ENCODE measurements around the gene CCDC8. TPM values are rescaled to one million over a fixed set of nuclear protein-coding genes. Genes with fewer than 3 reads are reported as not detected.

CCDC8 gene
- total and polyA plus RNA-seq, 4 donors: 9.6 to 25.7 (median 14.9) TPM

GRCh38 chr19:46384396-46384795, 29.0 kb downstream of the CCDC8 start:
- peak in 1 of 2 donors; percentile 68 for DNase-seq
- WGBS, 2 donors: 82 to 89% methylated on average over 11 of the region's 11 CpGs

DNA sequence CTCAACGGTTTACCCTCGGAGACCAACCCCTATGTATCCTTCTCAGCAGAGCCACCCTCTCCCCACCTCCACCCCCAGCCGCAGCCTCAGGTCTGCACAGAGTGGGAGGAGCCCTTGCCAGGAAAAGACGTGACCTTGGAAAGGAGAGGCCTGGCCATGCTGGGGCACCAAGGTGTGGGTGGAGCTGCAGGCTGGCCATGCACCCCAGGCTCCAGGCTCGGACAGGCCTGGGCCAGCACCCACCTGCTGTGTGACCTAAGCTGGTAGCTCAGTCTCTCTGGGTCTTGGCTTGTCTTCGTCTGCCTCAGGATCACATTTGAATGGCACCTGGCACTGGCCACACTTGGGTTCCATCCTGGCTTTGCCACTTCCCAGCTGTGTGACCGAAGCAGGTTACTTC, 29.5 kb downstream of the CCDC8 start:
- WGBS, 2 donors: 83 to 88% methylated on average over 7 of the region's 7 CpGs
- no peaks in the 10 kb centered on the region for H3K27me3 ChIP-seq (ENCODE audit: control insufficient read depth in 1 of 2, insufficient read depth in 2 of 2, low read length in 1 of 2)

More at GRCh38 chr19:46384396-46384795, 29.0 kb downstream of the CCDC8 start:
- Histone ChIP-seq H3K27me3 (ENCODE audit: control insufficient read depth in 1 of 2, insufficient read depth in 2 of 2, low read length in 1 of 2) (no peaks in the 10 kb centered on the region), H3K36me3 (ENCODE audit: control insufficient read depth in 1 of 2, insufficient read depth in 2 of 2, low read length in 1 of 2) (peaks cover 0 to 5% of the 10 kb centered on the region in 2 donors), H3K4me3 (ENCODE audit: low read length in 2 of 2) (no peak overlapping the region), H3K4me1 (ENCODE audit: control insufficient read depth in 1 of 2, insufficient read depth in 2 of 2, low read length in 2 of 2) (no peaks in the 10 kb centered on the region), H3K9me3 (ENCODE audit: control insufficient read depth, low read length) (no peaks in the 10 kb centered on the region), H3K27ac (ENCODE audit: low read depth in 1 of 2, low read length in 2 of 2) (no peak overlapping the region)
- intact Hi-C loops (cut with DNase I): no loop called here
- no peak for ATAC-seq (ENCODE audit: low FRiP score)

GRCh38 chr19:46383171-46383815, 30.1 kb downstream of the CCDC8 start:
- H3K27ac ChIP-seq (ENCODE audit: low read depth in 1 of 2, low read length in 2 of 2): no peak overlapping the region
- peaks cover 0 to 5% of the 10 kb centered on the region in 2 donors for H3K36me3 ChIP-seq (ENCODE audit: control insufficient read depth in 1 of 2, insufficient read depth in 2 of 2, low read length in 1 of 2)
- H3K9me3 ChIP-seq (ENCODE audit: control insufficient read depth, low read length): no peaks in the 10 kb centered on the region
- no peaks in the 10 kb centered on the region for H3K4me1 ChIP-seq (ENCODE audit: control insufficient read depth in 1 of 2, insufficient read depth in 2 of 2, low read length in 2 of 2)
- no peak for ATAC-seq (ENCODE audit: low FRiP score)
- no peak overlapping the region for H3K4me3 ChIP-seq (ENCODE audit: low read length in 2 of 2)
- peak in 1 of 2 donors; percentile 70 for DNase-seq
- intact Hi-C loops (cut with DNase I): no loop called here
- 79 to 86% methylated on average over 22 to 23 of the region's 23 CpGs for WGBS, 2 donors
- no peaks in the 10 kb centered on the region for H3K27me3 ChIP-seq (ENCODE audit: control insufficient read depth in 1 of 2, insufficient read depth in 2 of 2, low read length in 1 of 2)

More for the DNA sequence above, 29.5 kb downstream of the CCDC8 start:
- Histone ChIP-seq H3K4me3 (ENCODE audit: low read length in 2 of 2) (no peak overlapping the region), H3K36me3 (ENCODE audit: control insufficient read depth in 1 of 2, insufficient read depth in 2 of 2, low read length in 1 of 2) (peaks cover 0 to 5% of the 10 kb centered on the region in 2 donors), H3K9me3 (ENCODE audit: control insufficient read depth, low read length) (no peaks in the 10 kb centered on the region), H3K4me1 (ENCODE audit: control insufficient read depth in 1 of 2, insufficient read depth in 2 of 2, low read length in 2 of 2) (no peaks in the 10 kb centered on the region), H3K27ac (ENCODE audit: low read depth in 1 of 2, low read length in 2 of 2) (no peak overlapping the region)
- intact Hi-C loops (cut with DNase I): no loop called here
- DNase-seq (peak in 1 of 2 donors; percentile 63), ATAC-seq (ENCODE audit: low FRiP score) (no peak)

- ATAC-seq (ENCODE audit: low FRiP score): no peak
- no peaks in the 10 kb centered on the region for H3K9me3 ChIP-seq (ENCODE audit: control insufficient read depth, low read length)
- peaks cover 0 to 9% of the 10 kb centered on the region in 2 donors for H3K36me3 ChIP-seq (ENCODE audit: control insufficient read depth in 1 of 2, insufficient read depth in 2 of 2, low read length in 1 of 2)
- WGBS, 2 donors: 84 to 88% methylated on average over 15 of the region's 15 CpGs
- intact Hi-C loops (cut with DNase I): no loop called here
- H3K4me1 ChIP-seq (ENCODE audit: control insufficient read depth in 1 of 2, insufficient read depth in 2 of 2, low read length in 2 of 2): no peaks in the 10 kb centered on the region
- no peaks in the 10 kb centered on the region for H3K27me3 ChIP-seq (ENCODE audit: control insufficient read depth in 1 of 2, insufficient read depth in 2 of 2, low read length in 1 of 2)
- DNase-seq: peak in 1 of 2 donors; percentile 66
- peak overlapping the region in 1 of 2 donors; percentile 14 for H3K27ac ChIP-seq (ENCODE audit: low read depth in 1 of 2, low read length in 2 of 2)
- no peak overlapping the region for H3K4me3 ChIP-seq (ENCODE audit: low read length in 2 of 2)
Observed at GRCh38 chr19:46381756-46382345, 31.5 kb downstream of the CCDC8 start.

DNA sequence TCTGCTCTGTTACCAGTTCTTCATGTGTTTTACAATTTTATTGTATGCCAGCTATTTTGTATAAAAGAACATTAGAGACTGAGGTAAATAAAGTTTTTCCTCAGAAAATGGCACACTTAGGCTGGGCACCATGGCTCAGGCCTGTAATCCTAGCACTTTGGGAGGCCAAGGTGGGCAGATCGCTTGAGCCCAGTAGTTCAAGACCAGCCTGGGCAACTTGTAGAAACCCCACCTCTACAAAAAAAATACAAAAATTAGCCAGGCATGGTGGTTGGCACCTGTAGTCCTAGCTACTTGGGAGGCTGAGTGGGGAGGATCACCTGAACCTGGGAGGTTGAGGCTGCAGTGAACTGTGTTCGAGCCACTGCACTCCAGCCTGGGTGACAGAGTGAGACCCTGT, 32.0 kb downstream of the CCDC8 start:
- H3K4me3 ChIP-seq (ENCODE audit: low read length in 2 of 2): no peak overlapping the region
- ATAC-seq (ENCODE audit: low FRiP score) (no peak), DNase-seq (no peak)
- H3K27me3 ChIP-seq (ENCODE audit: control insufficient read depth in 1 of 2, insufficient read depth in 2 of 2, low read length in 1 of 2): no peaks in the 10 kb centered on the region
- no peaks in the 10 kb centered on the region for H3K9me3 ChIP-seq (ENCODE audit: control insufficient read depth, low read length)
- peak overlapping the region in 1 of 2 donors; percentile 14 for H3K27ac ChIP-seq (ENCODE audit: low read depth in 1 of 2, low read length in 2 of 2)
- peaks cover 0 to 9% of the 10 kb centered on the region in 2 donors for H3K36me3 ChIP-seq (ENCODE audit: control insufficient read depth in 1 of 2, insufficient read depth in 2 of 2, low read length in 1 of 2)
- no peaks in the 10 kb centered on the region for H3K4me1 ChIP-seq (ENCODE audit: control insufficient read depth in 1 of 2, insufficient read depth in 2 of 2, low read length in 2 of 2)
- WGBS, 2 donors: 96% methylated on average over 2 of the region's 2 CpGs
- intact Hi-C loops (cut with DNase I): no loop called here

DNA sequence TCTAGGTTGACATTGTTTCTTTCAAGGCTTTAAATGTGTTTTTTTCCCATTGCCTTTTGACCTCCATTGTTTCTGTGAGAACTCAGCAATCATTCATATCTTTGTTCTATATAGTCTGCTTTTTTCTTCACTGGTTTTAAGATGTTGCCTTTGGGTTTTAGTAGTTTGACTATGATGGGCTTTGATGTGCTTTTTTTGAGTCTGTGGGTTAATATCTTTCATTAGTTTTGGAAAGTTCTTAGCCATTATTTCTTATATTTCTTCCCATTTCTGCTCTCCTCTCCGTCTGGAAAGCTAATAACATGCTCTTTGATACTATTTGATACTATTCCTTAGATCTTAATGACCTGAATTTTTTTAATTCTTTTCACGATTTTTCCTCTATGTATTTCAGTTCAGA, 32.7 kb downstream of the CCDC8 start:
- peaks cover 0 to 9% of the 10 kb centered on the region in 2 donors for H3K36me3 ChIP-seq (ENCODE audit: control insufficient read depth in 1 of 2, insufficient read depth in 2 of 2, low read length in 1 of 2)
- no peak overlapping the region for H3K4me3 ChIP-seq (ENCODE audit: low read length in 2 of 2)
- no peaks in the 10 kb centered on the region for H3K4me1 ChIP-seq (ENCODE audit: control insufficient read depth in 1 of 2, insufficient read depth in 2 of 2, low read length in 2 of 2)
- no peak overlapping the region for H3K27ac ChIP-seq (ENCODE audit: low read depth in 1 of 2, low read length in 2 of 2)
- intact Hi-C loops (cut with DNase I): no loop called here
- 95 to 96% methylated on average over 2 of the region's 2 CpGs for WGBS, 2 donors
- ATAC-seq (ENCODE audit: low FRiP score) (no peak), DNase-seq (no peak)
- H3K9me3 ChIP-seq (ENCODE audit: control insufficient read depth, low read length): no peaks in the 10 kb centered on the region
- H3K27me3 ChIP-seq (ENCODE audit: control insufficient read depth in 1 of 2, insufficient read depth in 2 of 2, low read length in 1 of 2): no peaks in the 10 kb centered on the region

GRCh38 chr19:46378268-46378667, 35.1 kb downstream of the CCDC8 start:
- ATAC-seq (ENCODE audit: low FRiP score): peak; percentile 46
- Histone ChIP-seq H3K4me3 (ENCODE audit: low read length in 2 of 2) (no peak overlapping the region), H3K36me3 (ENCODE audit: control insufficient read depth in 1 of 2, insufficient read depth in 2 of 2, low read length in 1 of 2) (peaks cover 0 to 6% of the 10 kb centered on the region in 2 donors), H3K4me1 (ENCODE audit: control insufficient read depth in 1 of 2, insufficient read depth in 2 of 2, low read length in 2 of 2) (peaks cover 0 to 2% of the 10 kb centered on the region in 2 donors), H3K27me3 (ENCODE audit: control insufficient read depth in 1 of 2, insufficient read depth in 2 of 2, low read length in 1 of 2) (no peaks in the 10 kb centered on the region), H3K9me3 (ENCODE audit: control insufficient read depth, low read length) (no peaks in the 10 kb centered on the region), H3K27ac (ENCODE audit: low read depth in 1 of 2, low read length in 2 of 2) (no peak overlapping the region)
- 2 to 7% methylated on average over 2 of the region's 2 CpGs for WGBS, 2 donors
- no peak for DNase-seq
- intact Hi-C loops (cut with DNase I): no loop called here

DNA sequence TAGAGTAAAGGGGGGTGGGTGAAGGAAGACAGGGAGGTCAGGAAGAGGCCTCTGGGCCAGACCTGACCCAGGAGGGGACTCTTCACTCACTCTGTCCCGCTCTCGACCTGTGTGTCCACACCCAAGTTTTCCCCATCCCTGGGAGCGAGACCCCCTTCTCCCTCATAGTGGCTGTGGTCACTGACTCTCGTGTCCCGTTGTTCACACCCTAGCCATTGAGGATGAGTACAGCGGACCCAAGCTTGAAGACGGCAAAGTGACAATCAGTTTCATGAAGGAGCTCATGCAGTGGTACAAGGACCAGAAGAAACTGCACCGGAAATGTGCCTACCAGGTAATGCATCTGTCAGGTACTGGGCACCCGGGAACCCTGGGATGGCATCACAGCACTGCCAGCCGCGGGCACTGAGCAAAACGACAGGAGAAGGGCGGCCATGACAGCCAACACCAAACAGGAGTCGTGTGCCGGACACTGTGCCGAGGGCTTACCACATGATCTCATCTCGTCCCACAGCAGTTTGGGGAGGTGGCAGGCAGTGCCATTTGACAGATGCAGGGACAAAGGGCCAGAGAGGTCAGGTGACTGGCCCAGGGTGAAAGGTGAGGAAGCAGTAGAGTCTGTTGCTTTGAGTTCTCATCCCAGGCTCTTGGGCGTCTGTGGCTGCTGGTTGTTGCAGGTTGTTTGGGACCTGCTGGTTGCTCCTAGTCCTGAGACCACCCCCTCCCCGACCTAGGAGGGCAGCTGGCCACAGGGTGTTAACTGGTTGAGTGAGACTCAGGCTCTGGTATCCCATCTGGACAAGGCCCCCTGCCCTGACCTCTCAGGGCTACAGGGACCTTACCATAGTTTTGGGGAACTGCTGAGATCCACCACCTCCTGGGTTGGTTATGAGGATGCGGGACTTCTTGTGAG, 36.9 kb downstream of the CCDC8 start:
- Histone ChIP-seq H3K9me3 (ENCODE audit: control insufficient read depth, low read length) (no peaks in the 10 kb centered on the region), H3K4me3 (ENCODE audit: low read length in 2 of 2) (no peak overlapping the region), H3K4me1 (ENCODE audit: control insufficient read depth in 1 of 2, insufficient read depth in 2 of 2, low read length in 2 of 2) (peaks cover 0 to 2% of the 10 kb centered on the region in 2 donors), H3K36me3 (ENCODE audit: control insufficient read depth in 1 of 2, insufficient read depth in 2 of 2, low read length in 1 of 2) (peaks cover 0 to 3% of the 10 kb centered on the region in 2 donors), H3K27me3 (ENCODE audit: control insufficient read depth in 1 of 2, insufficient read depth in 2 of 2, low read length in 1 of 2) (no peaks in the 10 kb centered on the region), H3K27ac (ENCODE audit: low read depth in 1 of 2, low read length in 2 of 2) (no peak overlapping the region)
- DNase-seq (peak in 1 of 2 donors; percentile 76), ATAC-seq (ENCODE audit: low FRiP score) (no peak)
- intact Hi-C loops (cut with DNase I): no loop called here
- WGBS, 2 donors: 89 to 90% methylated on average over 20 of the region's 20 CpGs
